ENCODE results near the gene INTS7. TPM values are rescaled to one million over a fixed set of nuclear protein-coding genes. Genes with fewer than 3 reads are reported as not detected.

Gene INTS7
- total and polyA plus RNA-seq, 2 of the 4 experiments (the other 2 are of a cell fraction): 8.3 to 24.9 TPM

DNA sequence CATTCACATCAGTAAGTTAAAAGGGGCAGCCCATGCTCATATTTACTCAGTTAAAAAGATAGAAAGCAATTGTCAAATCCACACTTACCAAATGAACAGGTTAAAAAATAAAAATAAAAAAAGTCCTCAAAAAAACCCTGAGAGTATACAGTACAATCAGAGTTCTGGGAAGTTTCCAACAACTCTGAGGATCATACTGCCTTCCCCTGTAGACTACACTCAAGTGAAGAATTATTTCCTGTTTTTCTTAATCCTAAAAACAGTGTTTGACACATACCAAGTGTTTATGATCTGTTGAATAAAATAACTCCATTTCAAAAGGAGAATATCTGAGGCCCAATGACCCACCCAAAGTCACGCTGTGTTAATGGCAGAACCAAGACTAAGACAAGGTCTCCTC lies 61.8 kb downstream of the INTS7 start:
- CTCF ChIA-PET: no interaction called here
- POLR2A ChIA-PET (ENCODE audit: unreplicated experiment): no interaction called here

More for the DNA sequence above, 61.8 kb downstream of the INTS7 start:
- H3K27me3 ChIP-seq (ENCODE audit: control insufficient read depth, insufficient read depth, low read length): no peaks in the 10 kb centered on the region
- H4K5ac ChIP-seq (ENCODE audit: low read depth, low read length): no peak overlapping the region
- no TSS peak for BruUV-seq (replicated peaks)
- no peak for ATAC-seq (ENCODE audit: low read depth)
- H3K36me3 ChIP-seq (ENCODE audit: control insufficient read depth, insufficient read depth, low read length): peaks cover 4% of the 10 kb centered on the region
- H3K79me1 ChIP-seq (ENCODE audit: low read depth in 1 of 2, low read length in 2 of 2): no peaks in the 10 kb centered on the region
- TF ChIP-seq CEBPB (IDR thresholded peaks at IDR 0.05; ENCODE audit: low read depth, low read length) (no peak), RFX5 (IDR thresholded peaks at IDR 0.05; ENCODE audit: low read depth, low read length) (no peak), POLR2A (IDR thresholded peaks at IDR 0.05; ENCODE audit: low read depth, low read length) (no peak), RAD21 (IDR thresholded peaks at IDR 0.05; ENCODE audit: low read length) (no peak), MAFK (IDR thresholded peaks at IDR 0.05; ENCODE audit: low read depth, low read length) (no peak)
- TF ChIP-seq, protein P1, sequence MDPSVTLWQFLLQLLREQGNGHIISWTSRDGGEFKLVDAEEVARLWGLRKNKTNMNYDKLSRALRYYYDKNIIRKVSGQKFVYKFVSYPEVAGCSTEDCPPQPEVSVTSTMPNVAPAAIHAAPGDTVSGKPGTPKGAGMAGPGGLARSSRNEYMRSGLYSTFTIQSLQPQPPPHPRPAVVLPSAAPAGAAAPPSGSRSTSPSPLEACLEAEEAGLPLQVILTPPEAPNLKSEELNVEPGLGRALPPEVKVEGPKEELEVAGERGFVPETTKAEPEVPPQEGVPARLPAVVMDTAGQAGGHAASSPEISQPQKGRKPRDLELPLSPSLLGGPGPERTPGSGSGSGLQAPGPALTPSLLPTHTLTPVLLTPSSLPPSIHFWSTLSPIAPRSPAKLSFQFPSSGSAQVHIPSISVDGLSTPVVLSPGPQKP (IDR thresholded peaks at IDR 0.05; ENCODE audit: borderline replicate concordance, low read depth, low read length): no peak
- TF ChIP-seq, protein P2, sequence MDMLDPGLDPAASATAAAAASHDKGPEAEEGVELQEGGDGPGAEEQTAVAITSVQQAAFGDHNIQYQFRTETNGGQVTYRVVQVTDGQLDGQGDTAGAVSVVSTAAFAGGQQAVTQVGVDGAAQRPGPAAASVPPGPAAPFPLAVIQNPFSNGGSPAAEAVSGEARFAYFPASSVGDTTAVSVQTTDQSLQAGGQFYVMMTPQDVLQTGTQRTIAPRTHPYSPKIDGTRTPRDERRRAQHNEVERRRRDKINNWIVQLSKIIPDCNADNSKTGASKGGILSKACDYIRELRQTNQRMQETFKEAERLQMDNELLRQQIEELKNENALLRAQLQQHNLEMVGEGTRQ (IDR thresholded peaks at IDR 0.05; ENCODE audit: low read depth, low read length): no peak
- H2BK120ac ChIP-seq (ENCODE audit: low read depth, low read length): no peak overlapping the region
- H2AK9ac ChIP-seq (replicated peaks; ENCODE audit: low read depth, low read length, poor library complexity): no peak overlapping the region
- H4K20me1 ChIP-seq (ENCODE audit: insufficient read depth, low read length): no peaks in the 10 kb centered on the region
- no peak overlapping the region for H2BK20ac ChIP-seq (ENCODE audit: low read depth, low read length)
- no peak overlapping the region for H2AK5ac ChIP-seq (ENCODE audit: low read depth, low read length)
- H4K8ac ChIP-seq (ENCODE audit: low read depth in 2 of 2, low read length in 2 of 2): no peak overlapping the region
- no peaks in the 10 kb centered on the region for H3K9me3 ChIP-seq (ENCODE audit: control insufficient read depth, insufficient read depth, low read length)
- peaks cover 4% of the 10 kb centered on the region; the same call in 1 of the 2 replicates for H3K9me1 ChIP-seq (ENCODE audit: insufficient read depth, low read length)
- H3K23ac ChIP-seq (ENCODE audit: low read depth, low read length): no peak overlapping the region
- H3K4me3 ChIP-seq (ENCODE audit: insufficient read depth, low read depth, low read length): no peak overlapping the region
- intact Hi-C loops (cut with micrococcal nuclease): no loop called here
- H3K4ac ChIP-seq (ENCODE audit: low read depth, low read length): no peak overlapping the region
- H3K4me1 ChIP-seq (ENCODE audit: control insufficient read depth, insufficient read depth, low read length): peaks cover 2% of the 10 kb centered on the region; the same call in 1 of the 2 replicates
- no peak overlapping the region for H3K4me2 ChIP-seq (ENCODE audit: low read depth, low read length)
- H2BK15ac ChIP-seq (ENCODE audit: low read depth, low read length): no peak overlapping the region
- H2AFZ ChIP-seq (replicated peaks; ENCODE audit: low read length, poor library complexity): no peak overlapping the region
- H3K9ac ChIP-seq (ENCODE audit: low read depth, low read length): no peak overlapping the region
- H3K18ac ChIP-seq (ENCODE audit: low read depth, low read length): no peak overlapping the region
- no peak overlapping the region for H3K27ac ChIP-seq (ENCODE audit: insufficient read depth, low read length)
- H3K56ac ChIP-seq (ENCODE audit: extremely low read depth, insufficient read depth, low read length): no peak overlapping the region
- DNase-seq: no peak
- in situ Hi-C loops (cut with MboI; ENCODE audit: low sequenced_read_pairs): no loop called here
- dilution Hi-C loops (cut with HindIII; ENCODE audit: low sequenced_read_pairs, unreplicated experiment): no loop called here
- H4K91ac ChIP-seq (ENCODE audit: insufficient read depth, low read depth, low read length): no peak overlapping the region
- no peak overlapping the region for H3K14ac ChIP-seq (replicated peaks; ENCODE audit: low read depth, low read length)
- no peak overlapping the region for H2BK5ac ChIP-seq (ENCODE audit: low read depth, low read length, poor library complexity, severe bottlenecking)
- WGBS, 2 experiments (ENCODE audit: extremely low coverage in 2 of 2, insufficient read length in 1 of 2): no CpG with 5 or more reads among the region's 1 CpG

Data from IMR-90 (cell line).